Progenitor cell of endocrine pancreas (in vitro differentiated cells): ENCODE results near the gene ZNF618. TPM values are rescaled to one million over a fixed set of nuclear protein-coding genes. Genes with fewer than 3 reads are reported as not detected.

Experiments
- DNase-seq: peaks from one replicate; pipeline ENCODE4 v3.0.0; 2021; ENCODE audit warnings: low spot score; ENCODE audit not compliant: unreplicated experiment
- H3K27ac Mint-ChIP-seq: 2 replicates; pipeline ENCODE4 v1.8.0; 2021; ENCODE audit warnings: mild to moderate bottlenecking, moderate library complexity, mixed read lengths
- H3K27me3 Mint-ChIP-seq: 2 replicates; pipeline ENCODE4 v1.8.0; 2021; ENCODE audit warnings: mixed read lengths
- H3K36me3 Mint-ChIP-seq: 2 replicates; pipeline ENCODE4 v1.8.0; 2022; ENCODE audit warnings: mixed read lengths; ENCODE audit not compliant: insufficient read depth
- H3K4me1 Mint-ChIP-seq: 2 replicates; pipeline ENCODE4 v1.8.0; 2021; ENCODE audit warnings: low read depth, mixed read lengths
- H3K4me3 Mint-ChIP-seq: 2 replicates; pipeline ENCODE4 v1.8.0; 2021; ENCODE audit warnings: low read depth, mild to moderate bottlenecking, moderate library complexity, mixed read lengths
- H3K9me3 Mint-ChIP-seq: 2 replicates; pipeline ENCODE4 v1.8.0; 2021; ENCODE audit warnings: low read depth, mixed read lengths
- total RNA-seq: library from RNA; stranded (reverse); gene quantifications from 2 replicates; pipeline ENCODE4 v1.2.1, GENCODE V29; 2021
- TF ChIP-seq, protein P1 (sequence below): fragments of 200-600 bp; sonication (generic); IDR thresholded peaks from one replicate; pipeline ENCODE4 v1.5.0; 2021; ENCODE audit warnings: antibody characterized with exemption, mild to moderate bottlenecking; ENCODE audit not compliant: unreplicated experiment

The ZNF618 gene
- total RNA-seq, 1 donor from 2014 or later, result 85.8 TPM

GRCh38 chr9:114025196-114025753, 149.2 kb downstream of the ZNF618 start:
- TF ChIP-seq, protein P1, sequence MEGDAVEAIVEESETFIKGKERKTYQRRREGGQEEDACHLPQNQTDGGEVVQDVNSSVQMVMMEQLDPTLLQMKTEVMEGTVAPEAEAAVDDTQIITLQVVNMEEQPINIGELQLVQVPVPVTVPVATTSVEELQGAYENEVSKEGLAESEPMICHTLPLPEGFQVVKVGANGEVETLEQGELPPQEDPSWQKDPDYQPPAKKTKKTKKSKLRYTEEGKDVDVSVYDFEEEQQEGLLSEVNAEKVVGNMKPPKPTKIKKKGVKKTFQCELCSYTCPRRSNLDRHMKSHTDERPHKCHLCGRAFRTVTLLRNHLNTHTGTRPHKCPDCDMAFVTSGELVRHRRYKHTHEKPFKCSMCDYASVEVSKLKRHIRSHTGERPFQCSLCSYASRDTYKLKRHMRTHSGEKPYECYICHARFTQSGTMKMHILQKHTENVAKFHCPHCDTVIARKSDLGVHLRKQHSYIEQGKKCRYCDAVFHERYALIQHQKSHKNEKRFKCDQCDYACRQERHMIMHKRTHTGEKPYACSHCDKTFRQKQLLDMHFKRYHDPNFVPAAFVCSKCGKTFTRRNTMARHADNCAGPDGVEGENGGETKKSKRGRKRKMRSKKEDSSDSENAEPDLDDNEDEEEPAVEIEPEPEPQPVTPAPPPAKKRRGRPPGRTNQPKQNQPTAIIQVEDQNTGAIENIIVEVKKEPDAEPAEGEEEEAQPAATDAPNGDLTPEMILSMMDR, result no peak
- Mint-ChIP-seq H3K27ac (peak overlapping the region; percentile 19), H3K36me3 (peaks cover 58% of the 10 kb centered on the region), H3K27me3 (no peaks in the 10 kb centered on the region), H3K4me1 (peaks cover 4% of the 10 kb centered on the region), H3K4me3 (no peak overlapping the region), H3K9me3 (peaks cover 26% of the 10 kb centered on the region)
- no peak for DNase-seq

- Mint-ChIP-seq H3K4me1 (peaks cover 4% of the 10 kb centered on the region), H3K9me3 (peaks cover 26% of the 10 kb centered on the region), H3K27me3 (no peaks in the 10 kb centered on the region), H3K27ac (peak overlapping the region; percentile 60), H3K36me3 (peaks cover 56% of the 10 kb centered on the region), H3K4me3 (no peak overlapping the region)
- DNase-seq, result no peak
- TF ChIP-seq, protein P1, result no peak
These were observed 149.7 kb downstream of the ZNF618 start for GRCh38 chr9:114025760-114026159.

DNA sequence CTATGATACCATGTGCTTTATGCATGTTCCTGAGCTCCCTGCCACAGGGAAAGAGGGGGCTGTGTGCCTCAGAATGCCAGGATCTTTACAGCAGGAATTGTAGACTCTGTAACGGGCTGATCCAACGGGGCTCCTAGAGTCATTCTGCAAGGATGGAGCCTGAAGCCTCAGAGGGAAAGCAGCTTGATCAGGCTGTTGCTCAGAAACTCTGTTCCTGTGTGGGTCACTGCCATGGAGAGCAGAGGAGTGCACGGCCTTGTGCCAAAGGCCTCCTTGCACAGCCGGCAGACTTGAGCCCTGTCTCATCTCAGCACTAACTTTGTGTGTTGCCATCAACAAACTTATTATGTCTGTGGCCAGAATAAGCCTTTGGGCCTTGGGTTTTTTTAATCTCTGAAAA, 150.2 kb downstream of the ZNF618 start:
- Mint-ChIP-seq H3K36me3 (peaks cover 54% of the 10 kb centered on the region), H3K4me3 (no peak overlapping the region), H3K27ac (peak overlapping the region; percentile 60), H3K9me3 (peaks cover 25% of the 10 kb centered on the region), H3K4me1 (peaks cover 4% of the 10 kb centered on the region), H3K27me3 (no peaks in the 10 kb centered on the region)
- no peak for DNase-seq
- TF ChIP-seq, protein P1, result no peak

GRCh38 chr9:114027159-114027862, 151.2 kb downstream of the ZNF618 start:
- TF ChIP-seq, protein P1, result no peak
- Mint-ChIP-seq H3K9me3 (peaks cover 20% of the 10 kb centered on the region), H3K27me3 (no peaks in the 10 kb centered on the region), H3K36me3 (peaks cover 44% of the 10 kb centered on the region), H3K4me3 (no peak overlapping the region), H3K27ac (peak overlapping the region; percentile 38), H3K4me1 (peaks cover 4% of the 10 kb centered on the region)
- no peak for DNase-seq

DNA sequence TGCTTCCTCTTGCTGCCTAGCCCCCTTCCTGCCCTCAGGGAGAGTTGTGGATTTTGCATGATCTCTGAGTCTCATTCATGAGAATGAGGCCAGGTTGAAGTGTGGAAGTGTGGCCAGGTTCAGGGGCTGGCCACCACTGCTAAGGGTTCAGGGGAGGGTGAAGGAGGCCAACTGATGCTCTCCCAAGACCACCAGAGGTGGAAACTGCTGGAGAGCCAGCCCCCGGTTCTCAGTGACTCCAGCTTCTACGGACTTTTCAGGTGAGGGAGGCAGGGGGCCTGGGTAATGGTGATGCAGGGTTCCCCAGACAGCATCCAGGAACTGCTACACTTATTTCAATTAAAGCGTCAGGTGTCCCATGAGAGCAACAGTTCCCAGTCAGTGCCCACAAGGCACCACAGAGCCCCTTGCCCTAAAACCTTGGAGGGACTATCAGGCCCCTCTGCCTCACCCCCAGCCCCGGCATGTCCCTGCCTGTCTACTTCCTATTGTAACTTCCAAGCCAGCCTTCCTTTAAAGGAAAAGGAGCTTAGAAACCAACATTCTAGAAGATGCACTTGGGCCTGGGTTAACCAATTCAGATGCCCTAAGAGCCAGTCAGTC, 151.9 kb downstream of the ZNF618 start:
- Mint-ChIP-seq H3K36me3 (peaks cover 41% of the 10 kb centered on the region), H3K27me3 (no peaks in the 10 kb centered on the region), H3K4me1 (peaks cover 4% of the 10 kb centered on the region), H3K4me3 (no peak overlapping the region), H3K9me3 (peaks cover 14% of the 10 kb centered on the region), H3K27ac (no peak overlapping the region)
- TF ChIP-seq, protein P1, result no peak
- no peak for DNase-seq
